IPS DF 4.7 (cell line): Measurements from ENCODE around the gene KCNN3.

Experiments
- DNase-seq: peaks from one replicate; pipeline ENCODE4 v3.0.0-alpha.2; 2013; ENCODE audit warnings: low spot score; ENCODE audit errors: extremely low read depth

Gene KCNN3

DNA sequence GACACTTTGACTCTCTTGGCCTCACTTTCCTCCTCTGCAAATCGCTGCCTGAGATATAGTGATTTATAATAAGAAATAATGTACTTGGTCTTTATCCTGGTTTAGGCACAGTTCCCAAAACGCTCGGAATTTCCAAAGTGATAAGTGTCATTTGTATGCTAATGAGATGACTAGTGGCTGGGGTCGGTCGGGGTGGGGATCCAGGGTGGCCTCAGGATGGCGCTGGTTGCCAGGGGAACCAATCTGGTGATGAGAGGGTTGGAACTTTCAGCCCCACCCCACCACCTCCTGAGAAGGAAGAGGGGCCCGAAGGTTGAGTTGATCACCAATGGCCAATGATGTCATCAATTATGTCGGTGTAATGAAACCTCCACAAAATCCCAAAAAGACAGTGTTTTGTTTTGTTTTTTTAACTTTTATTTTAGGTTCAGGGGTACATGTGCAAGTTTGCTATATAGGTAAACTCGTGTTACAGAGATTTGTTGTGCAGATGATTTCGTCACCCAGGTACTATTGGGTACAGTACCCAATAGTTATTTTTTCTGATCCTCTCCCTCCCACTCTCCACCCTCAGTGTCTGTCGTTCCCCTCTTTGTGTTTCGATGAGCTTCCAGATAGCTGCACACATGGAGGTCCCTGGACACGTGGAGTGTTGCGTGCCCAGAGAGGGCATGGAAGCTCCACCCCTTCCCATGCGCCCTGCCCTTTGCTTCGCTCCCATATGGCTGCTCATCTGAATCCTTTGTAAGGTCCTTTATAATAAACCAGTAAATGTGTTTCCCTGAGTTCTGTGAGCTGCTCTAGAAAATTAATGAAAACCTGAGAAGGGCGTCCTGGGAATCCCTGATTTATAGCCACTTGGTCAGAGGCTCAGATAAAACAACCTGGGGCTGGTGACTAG, 97.2 kb downstream of the KCNN3 start:
- DNase-seq: no peak

- DNase-seq: no peak
These were observed 98.0 kb downstream of the KCNN3 start for GRCh38 chr1:154772056-154772455.

- DNase-seq: no peak
These were observed 99.0 kb downstream of the KCNN3 start for GRCh38 chr1:154770897-154771594.

- DNase-seq: no peak
These were observed 100.7 kb downstream of the KCNN3 start for GRCh38 chr1:154769193-154769895.

- no peak for DNase-seq
These were observed 101.5 kb downstream of the KCNN3 start for GRCh38 chr1:154768456-154769125.

DNA sequence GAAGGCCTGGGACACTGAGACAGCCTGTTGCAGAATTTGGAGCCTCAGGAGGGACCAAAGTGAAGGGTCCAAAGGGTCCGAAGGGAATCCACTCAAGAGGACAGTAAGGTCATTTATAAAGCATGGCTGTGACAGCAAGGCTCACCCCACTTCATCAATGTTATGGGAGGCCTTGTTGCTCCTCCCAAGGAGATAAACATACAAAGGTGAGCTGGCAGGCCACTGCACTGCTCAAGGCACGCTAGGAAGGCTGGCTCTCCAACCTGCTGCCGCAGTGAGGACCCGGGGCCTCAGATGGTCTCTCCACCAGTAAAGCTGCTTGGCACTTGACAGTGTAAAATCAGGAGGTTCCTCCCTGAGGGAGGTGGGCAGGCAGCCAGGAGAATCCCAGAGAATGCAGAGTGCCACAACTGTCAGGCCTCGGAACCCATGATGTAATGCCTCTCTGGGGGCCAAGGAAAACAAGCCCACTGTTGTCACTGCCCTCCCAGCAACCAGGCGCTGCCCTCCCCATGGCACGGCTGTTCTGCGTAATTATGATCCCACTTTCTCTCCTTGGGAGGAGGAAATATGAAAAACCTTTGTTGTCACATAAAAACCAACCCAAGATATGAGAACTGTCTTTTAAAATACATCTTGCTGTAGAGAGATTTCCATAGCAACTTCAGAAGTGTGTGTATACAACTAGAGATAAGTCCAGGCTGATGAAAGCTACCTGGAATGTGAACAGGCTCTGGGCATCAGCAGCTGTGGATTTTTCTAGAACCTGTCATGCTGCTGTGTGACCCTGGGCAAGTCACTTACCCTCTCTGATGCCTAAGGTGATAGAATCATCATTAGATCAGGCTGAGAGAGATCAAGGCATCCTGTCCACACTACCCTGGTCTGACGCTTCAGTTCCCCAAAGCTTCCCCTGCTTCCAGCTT, 102.5 kb downstream of the KCNN3 start:
- DNase-seq: no peak

GRCh38 chr1:154765970-154766369, 104.1 kb downstream of the KCNN3 start:
- DNase-seq: no peak

- no peak for DNase-seq
These were observed 105.3 kb downstream of the KCNN3 start for GRCh38 chr1:154764773-154765172.

- no peak for DNase-seq
These were observed 105.9 kb downstream of the KCNN3 start for GRCh38 chr1:154764181-154764580.

DNA sequence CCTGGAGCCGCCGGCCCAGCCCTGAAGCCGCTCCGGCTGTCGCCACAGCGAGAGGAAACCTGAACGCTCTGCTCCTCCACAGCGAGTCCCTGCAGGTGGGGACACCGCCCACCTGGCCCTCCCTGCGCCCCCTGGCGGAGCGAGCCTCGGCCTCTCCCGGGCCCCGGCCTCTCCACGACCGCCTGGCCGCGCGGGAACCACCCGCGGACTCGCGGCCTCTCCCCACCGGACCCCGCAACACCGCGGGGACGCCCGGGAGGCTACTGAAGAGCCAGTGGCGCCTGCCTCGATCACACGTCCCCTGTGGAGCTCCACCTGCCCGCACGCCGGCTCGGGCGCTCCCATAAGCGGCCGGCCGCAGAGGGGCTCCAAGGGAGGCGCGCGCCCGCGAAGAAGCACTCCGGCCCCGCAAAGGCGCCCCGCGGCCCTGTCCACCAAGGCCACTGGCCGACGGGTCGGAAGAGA, 109.6 kb downstream of the KCNN3 start:
- DNase-seq: no peak

GRCh38 chr1:154759793-154760192, 110.3 kb downstream of the KCNN3 start:
- no peak for DNase-seq

GRCh38 chr1:154759196-154759595, 110.9 kb downstream of the KCNN3 start:
- DNase-seq: no peak

DNA sequence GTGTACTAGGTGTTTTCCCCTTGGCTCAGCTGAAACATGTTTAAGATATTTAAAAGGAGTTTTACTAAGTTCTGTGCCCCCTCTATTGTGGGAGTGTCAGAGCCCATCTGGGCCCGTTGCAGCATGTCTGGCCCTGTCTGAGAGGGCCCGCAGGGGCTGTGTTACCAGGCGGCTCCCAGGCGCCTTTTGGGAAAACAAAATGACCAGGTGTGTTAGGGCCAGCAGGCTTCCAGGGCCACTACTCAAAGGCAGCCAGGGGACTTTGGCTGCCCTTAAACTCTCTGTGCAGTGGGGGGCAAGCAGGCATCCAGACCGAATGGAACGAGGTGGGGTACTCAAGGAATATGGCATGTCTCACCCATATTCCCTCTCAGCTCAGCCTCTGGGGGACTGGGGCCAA, 111.7 kb downstream of the KCNN3 start:
- no peak for DNase-seq

GRCh38 chr1:154756793-154757548, 113.1 kb downstream of the KCNN3 start:
- no peak for DNase-seq

GRCh38 chr1:154755858-154756730, 114.0 kb downstream of the KCNN3 start:
- DNase-seq: no peak

- DNase-seq: no peak
These were observed 116.7 kb downstream of the KCNN3 start for GRCh38 chr1:154753426-154753825.

DNA sequence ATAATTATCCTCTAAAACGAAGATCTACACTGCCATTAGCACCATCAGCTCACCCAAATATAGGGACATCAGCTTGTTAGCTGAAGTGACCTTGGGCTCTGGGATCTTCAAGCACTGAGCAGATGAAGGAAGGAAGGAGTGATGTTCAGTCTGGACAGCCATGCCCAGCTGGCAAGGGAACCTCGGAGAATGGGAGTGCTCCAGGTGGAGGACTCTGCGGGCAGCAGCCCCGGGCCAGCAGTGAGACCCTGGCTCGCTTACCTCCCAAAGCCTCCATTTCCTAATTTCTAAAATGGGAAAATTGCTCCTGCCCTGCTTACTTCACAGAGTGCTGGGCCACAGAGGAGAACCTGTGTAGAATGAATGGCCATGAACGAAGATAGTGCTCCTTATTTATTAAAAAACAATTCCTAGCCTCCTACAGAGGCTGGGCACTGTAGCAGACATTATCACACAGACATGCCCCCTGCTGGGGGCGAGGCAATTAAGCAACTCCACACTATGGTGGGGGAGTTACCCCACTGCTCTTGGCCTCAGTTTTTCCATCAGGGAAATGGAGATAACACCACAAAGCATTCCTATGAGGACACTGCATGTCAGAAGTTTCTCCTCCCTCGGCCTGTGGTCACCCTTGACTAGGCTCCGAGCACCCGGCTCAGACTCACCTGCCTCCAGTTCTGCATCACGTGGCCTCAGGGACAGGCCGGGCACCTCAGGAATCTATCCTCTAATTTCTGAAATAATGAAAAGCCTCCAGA, 117.6 kb downstream of the KCNN3 start:
- no peak for DNase-seq

GRCh38 chr1:154751690-154752089, 118.4 kb downstream of the KCNN3 start:
- DNase-seq: no peak
